ENCODE measurements around the gene MLANA. TPM values are rescaled to one million over a fixed set of nuclear protein-coding genes. Genes with fewer than 3 reads are reported as not detected.
A peak's percentile ranks its signal among the peaks of the same experiment; 100 is the strongest.

MLANA gene
- total RNA-seq, 1 donor = not detected

DNA sequence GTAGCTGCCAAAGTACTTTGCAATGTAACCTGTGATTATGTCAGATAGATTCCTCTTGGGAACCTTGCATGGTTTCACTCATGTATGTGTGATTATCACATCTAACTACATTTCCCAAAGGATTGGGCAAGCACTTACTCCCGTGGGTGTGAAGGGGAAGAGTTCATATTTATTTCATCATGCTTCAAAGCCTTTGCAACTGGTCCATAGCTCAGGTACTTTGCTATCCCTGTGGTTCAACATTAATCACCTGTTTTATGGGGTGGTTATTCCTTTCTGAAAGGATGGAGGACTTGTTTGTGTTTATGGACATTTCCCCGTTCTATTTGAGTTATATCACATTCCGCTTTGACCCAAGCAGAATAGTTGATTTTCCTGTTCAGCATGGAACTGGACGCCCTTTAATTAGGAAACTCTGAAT is 44.2 kb upstream of the MLANA start:
- H3K4me3 ChIP-seq (ENCODE audit: low read depth, low read length) = no peak overlapping the region
- DNase-seq (ENCODE audit: low read depth) = peak; percentile 86
- TF ChIP-seq, protein P1, sequence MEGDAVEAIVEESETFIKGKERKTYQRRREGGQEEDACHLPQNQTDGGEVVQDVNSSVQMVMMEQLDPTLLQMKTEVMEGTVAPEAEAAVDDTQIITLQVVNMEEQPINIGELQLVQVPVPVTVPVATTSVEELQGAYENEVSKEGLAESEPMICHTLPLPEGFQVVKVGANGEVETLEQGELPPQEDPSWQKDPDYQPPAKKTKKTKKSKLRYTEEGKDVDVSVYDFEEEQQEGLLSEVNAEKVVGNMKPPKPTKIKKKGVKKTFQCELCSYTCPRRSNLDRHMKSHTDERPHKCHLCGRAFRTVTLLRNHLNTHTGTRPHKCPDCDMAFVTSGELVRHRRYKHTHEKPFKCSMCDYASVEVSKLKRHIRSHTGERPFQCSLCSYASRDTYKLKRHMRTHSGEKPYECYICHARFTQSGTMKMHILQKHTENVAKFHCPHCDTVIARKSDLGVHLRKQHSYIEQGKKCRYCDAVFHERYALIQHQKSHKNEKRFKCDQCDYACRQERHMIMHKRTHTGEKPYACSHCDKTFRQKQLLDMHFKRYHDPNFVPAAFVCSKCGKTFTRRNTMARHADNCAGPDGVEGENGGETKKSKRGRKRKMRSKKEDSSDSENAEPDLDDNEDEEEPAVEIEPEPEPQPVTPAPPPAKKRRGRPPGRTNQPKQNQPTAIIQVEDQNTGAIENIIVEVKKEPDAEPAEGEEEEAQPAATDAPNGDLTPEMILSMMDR (IDR thresholded peaks at IDR 0.05; ENCODE audit: insufficient read depth, low read depth, low read length) = no peak

DNA sequence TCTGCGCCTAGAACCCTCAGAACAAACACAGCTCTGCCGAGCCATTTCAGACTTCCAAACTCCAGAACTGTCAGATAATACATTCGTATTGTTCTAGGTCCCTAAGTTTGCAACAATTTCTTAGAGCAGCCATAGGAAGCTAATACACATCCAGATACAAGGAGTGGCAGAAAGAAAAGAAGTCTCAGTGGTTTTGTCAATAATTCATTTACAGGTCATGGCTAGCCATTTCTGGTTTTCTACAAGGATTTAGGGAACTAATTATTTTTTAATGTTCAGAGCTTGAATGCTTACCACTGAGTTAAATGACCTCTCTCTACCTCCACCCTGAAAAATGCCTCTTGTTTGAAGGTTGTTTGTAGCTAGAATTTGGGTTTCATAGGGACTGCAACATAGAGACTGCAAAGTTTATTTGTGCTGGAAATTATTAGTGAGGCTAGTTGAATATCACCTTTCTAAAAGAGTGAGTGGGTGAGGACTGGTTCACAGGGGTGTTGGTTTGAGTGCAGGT is 42.3 kb upstream of the MLANA start:
- DNase-seq (ENCODE audit: low read depth) = no peak
- TF ChIP-seq, protein P1 (IDR thresholded peaks at IDR 0.05; ENCODE audit: insufficient read depth, low read depth, low read length) = no peak
- no peak overlapping the region for H3K4me3 ChIP-seq (ENCODE audit: low read depth, low read length)

DNA sequence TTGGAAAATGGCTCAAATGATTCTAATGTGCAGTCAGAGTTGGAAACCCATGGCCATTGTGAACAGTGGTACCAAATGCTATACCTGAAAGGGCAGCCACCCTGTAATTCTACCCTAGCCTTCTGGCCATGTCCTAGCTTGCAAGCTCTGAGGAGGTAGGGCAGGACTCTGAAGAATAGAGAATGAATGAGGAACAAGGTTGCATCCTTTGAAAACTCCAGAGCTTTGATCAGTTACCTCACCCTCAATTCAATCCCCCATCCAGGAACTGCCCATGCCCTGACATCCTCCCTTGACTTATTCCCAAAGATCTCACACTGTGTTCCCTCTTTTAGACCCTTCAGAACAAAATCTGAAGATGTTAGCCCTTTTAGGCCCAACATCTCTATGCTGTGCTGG is 40.0 kb upstream of the MLANA start:
- H3K4me3 ChIP-seq (ENCODE audit: low read depth, low read length) = no peak overlapping the region
- no peak for DNase-seq (ENCODE audit: low read depth)
- TF ChIP-seq, protein P1 (IDR thresholded peaks at IDR 0.05; ENCODE audit: insufficient read depth, low read depth, low read length) = no peak

DNA sequence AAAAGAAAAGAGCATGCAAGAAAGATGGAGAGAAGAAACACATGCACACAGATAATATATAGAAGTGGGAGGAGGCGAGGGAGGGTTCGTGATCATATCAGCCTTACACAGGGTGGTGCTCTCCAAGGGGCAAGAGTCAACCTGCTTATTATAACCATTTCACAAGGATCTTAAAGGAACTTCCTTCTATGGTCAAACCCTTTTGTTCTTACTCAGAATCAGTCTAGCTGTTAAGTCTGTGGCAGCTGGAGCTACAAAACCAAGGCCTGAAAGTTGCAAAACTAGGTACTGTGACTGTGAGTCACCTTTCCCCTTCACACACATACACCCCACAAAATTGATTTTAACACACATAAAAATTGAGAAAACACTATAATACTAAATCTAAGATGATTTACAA is 39.2 kb upstream of the MLANA start:
- TF ChIP-seq, protein P1 (IDR thresholded peaks at IDR 0.05; ENCODE audit: insufficient read depth, low read depth, low read length) = no peak
- no peak overlapping the region for H3K4me3 ChIP-seq (ENCODE audit: low read depth, low read length)
- DNase-seq (ENCODE audit: low read depth) = peak; percentile 95

DNA sequence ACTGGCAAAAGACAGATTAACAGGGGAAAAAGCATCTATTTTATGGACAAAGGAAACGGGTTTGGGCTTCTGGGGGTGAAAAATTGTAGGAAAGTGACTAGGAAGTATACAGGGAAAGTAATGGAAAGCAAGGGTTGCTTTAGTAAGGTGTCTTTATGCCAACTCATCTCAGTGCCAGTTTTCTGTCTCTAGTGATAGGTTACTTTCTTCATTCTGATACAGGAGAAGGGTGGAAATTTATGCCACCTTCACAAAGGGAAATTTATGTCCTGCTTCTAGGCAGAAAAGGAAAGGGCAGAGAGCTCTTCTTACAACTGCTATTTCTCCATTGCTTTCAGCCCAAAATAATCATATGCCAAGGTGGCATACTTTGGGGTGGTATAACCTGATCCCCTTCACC is 37.7 kb upstream of the MLANA start:
- H3K4me3 ChIP-seq (ENCODE audit: low read depth, low read length) = no peak overlapping the region
- TF ChIP-seq, protein P1 (IDR thresholded peaks at IDR 0.05; ENCODE audit: insufficient read depth, low read depth, low read length) = no peak
- DNase-seq (ENCODE audit: low read depth) = no peak

DNA sequence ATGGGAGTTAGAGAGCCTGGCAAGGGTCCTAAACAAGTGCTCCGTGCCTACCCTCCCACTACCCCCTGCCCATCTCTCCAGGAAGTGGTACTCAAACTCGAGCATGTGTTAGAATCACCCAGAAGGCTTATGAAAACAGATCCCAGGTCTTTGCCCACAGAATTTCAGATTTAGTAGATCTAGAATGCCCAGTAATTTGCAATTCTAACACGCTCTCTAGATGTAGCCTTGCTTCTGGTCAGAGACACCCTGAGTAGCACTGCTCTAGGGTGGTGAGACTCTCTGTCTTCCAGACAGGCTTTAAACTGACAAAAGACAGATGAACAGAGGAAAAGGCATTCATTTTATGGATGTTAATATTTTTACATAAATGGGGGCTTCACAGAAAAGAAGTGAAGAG is 37.1 kb upstream of the MLANA start:
- no peak for DNase-seq (ENCODE audit: low read depth)
- TF ChIP-seq, protein P1 (IDR thresholded peaks at IDR 0.05; ENCODE audit: insufficient read depth, low read depth, low read length) = no peak
- H3K4me3 ChIP-seq (ENCODE audit: low read depth, low read length) = no peak overlapping the region
